GM12865 (cell line): ENCODE data around the gene TRIP4.

Experiments
- DNase-seq: peaks from one replicate; pipeline ENCODE4 v3.0.0; 2010; ENCODE audit warnings: low read depth
- H3K4me3 ChIP-seq: 2 replicates; pipeline ENCODE4 v1.5.1; 2011; ENCODE audit warnings: mild to moderate bottlenecking, low read depth, low read length, control low read depth
- CTCF ChIP-seq: IDR thresholded peaks from 2 replicates; pipeline ENCODE4 v1.5.1; 2011; ENCODE audit warnings: low read length, control low read depth, low read depth, inconsistent platforms; ENCODE audit not compliant: insufficient read depth; ENCODE audit errors: missing control alignments

The TRIP4 gene

GRCh38 chr15:64464276-64465005, 76.8 kb downstream of the TRIP4 start:
- H3K4me3 ChIP-seq, result no peak overlapping the region; the same call in 1 of the 2 replicates
- TF ChIP-seq CTCF, result no peak
- DNase-seq, result no peak

GRCh38 chr15:64466408-64467141, 78.9 kb downstream of the TRIP4 start:
- no peak for TF ChIP-seq CTCF
- no peak overlapping the region for H3K4me3 ChIP-seq
- no peak for DNase-seq

GRCh38 chr15:64472161-64472560, 84.5 kb downstream of the TRIP4 start:
- no peak for TF ChIP-seq CTCF
- H3K4me3 ChIP-seq, result no peak overlapping the region
- DNase-seq, result no peak

GRCh38 chr15:64474846-64475245, 87.2 kb downstream of the TRIP4 start:
- no peak for TF ChIP-seq CTCF
- no peak for DNase-seq
- no peak overlapping the region for H3K4me3 ChIP-seq

GRCh38 chr15:64476550-64476949, 88.9 kb downstream of the TRIP4 start:
- no peak for DNase-seq
- H3K4me3 ChIP-seq, result no peak overlapping the region
- no peak for TF ChIP-seq CTCF

GRCh38 chr15:64478863-64479262, 91.2 kb downstream of the TRIP4 start:
- DNase-seq, result no peak
- no peak overlapping the region for H3K4me3 ChIP-seq
- no peak for TF ChIP-seq CTCF
